ENCODE results near the gene SCN8A.
"Not testable (repeated sequence)": the region's sequence is repeated elsewhere in the genome, so short reads cannot be mapped to it uniquely, and the experiment has no call there.

SCN8A gene

GRCh38 chr12:51818566-51819300 is 227.7 kb downstream of the SCN8A start:
- DNase-seq = no peak

DNA sequence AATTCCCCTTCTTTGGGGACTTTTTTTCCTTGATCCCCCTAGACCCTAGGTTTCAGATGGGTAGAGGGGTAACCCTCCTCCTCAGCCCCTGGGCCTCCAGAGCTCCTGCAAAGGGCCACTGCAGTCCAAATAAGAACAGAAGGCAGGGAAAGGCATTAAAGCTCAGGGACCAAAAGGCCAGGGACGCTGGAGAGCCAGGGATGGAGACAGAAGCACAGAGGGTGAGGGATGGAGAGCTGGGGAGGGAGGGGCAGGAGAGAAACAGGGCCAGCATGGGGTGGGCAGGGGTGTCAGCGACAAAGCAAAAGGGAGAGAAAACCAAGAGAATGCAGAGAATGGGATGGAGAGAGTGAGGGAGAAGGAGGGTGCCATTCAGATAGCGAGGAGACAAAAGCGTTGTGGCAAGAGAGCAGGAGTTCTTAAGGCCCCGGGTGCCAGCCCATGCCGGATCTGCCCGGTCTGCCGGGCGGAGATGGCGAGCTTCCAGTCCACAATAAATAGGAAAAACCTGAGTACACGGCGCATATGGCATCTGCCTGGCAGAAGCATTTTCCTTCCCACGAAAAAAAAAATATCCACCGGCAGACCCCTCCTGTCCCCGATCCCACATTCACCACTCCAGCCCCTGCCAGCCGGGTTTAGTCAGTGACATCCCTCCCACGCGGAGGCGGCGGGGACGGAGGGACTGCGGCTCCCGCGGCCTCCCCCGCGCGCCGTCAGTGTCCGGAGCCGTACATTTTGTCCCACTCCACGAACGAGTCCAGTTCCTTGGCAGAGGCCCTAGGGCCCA is 228.9 kb downstream of the SCN8A start:
- no peak for DNase-seq

DNA sequence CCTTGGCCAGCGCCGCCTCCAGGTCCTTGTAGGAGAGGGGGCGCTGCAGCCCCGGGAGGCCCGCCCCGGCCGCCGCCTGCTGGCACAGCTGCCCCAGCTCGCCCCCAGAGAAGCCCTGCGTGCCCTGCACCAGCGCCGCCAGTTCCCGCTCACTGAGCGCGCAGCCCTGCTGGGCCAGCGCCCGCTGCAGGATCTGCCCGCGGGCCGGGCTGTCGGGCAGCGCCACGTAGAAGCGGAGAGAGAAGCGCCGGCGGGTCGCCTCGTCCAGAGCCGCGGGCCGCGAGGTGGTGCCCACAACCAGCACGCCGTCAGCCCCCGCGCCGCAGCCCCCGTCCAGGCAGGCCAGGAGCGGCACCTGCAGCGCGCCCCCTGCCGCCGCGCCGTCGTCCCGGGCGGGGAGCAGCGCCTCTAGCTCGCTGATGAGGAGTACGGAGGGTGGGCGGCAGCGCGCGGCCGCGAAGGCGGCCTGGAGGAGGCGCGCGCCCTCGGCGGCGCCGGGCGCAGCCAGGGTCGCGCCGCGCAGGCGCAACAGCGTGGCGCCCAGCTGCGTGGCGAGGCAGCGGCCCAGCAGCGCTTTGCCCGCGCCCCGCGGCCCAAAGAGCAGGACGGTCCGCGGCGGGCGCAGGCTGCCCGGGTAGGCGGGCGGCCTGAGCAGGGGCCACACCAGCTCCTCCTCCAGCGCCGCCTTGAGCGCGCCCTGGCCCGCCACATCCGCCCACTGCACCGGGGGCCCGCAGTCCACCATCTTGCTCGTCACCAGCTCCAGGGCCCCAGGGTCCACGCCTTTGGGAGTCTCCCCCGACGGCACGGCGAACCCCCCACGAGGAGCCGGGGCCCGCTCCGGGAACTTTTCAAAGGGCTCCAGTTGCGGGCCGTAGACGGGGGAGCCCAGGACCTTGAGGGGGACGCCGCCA is 229.8 kb downstream of the SCN8A start:
- peak; percentile 77 to 84 for DNase-seq

- no peak for DNase-seq
Measured at GRCh38 chr12:51821440-51822260, 230.6 kb downstream of the SCN8A start.

DNA sequence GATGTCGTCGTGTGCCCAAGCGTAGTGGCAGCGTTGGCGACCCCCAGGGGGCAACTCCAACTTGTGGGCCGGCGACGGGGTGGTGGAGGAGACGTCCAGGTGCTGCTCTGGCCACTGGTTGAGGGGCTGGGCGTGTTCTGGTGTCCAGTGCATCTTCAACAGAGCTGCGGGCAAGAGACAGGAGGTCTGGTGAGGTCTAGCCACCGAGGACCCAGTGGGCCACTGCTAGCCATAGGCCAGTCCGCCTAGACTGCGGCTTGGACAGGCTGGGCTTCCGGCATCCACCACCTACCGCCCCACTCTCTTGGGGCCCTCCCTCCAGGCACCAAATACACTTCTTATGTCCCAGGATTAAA is 231.2 kb downstream of the SCN8A start:
- no peak for DNase-seq

- DNase-seq = no peak
Measured at GRCh38 chr12:51822956-51823355, 231.9 kb downstream of the SCN8A start.

GRCh38 chr12:51823875-51824565 is 233.0 kb downstream of the SCN8A start:
- peak in 1 of 2 donors; percentile 58 for DNase-seq

DNA sequence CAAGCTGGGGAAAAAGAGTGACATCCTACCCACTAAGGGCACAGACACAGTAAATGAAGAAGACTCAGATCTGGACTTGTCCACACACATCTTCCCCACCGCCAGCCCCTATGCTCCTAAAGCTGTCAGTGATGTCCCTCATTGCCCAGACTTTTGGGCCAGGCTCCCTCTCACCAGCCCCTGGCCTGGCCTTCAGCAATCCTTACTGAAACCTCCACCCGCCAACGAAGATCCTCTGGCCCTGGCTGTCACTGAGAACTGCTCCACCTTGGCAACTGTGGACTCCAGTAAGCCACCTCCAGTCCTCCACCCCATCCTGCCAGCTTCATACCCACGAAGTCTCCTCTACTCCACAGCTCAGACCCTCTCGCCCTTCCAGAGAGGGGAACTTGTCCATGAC is 234.2 kb downstream of the SCN8A start:
- DNase-seq = no peak

- no peak for DNase-seq
Measured at GRCh38 chr12:51826881-51827280, 235.8 kb downstream of the SCN8A start.

DNA sequence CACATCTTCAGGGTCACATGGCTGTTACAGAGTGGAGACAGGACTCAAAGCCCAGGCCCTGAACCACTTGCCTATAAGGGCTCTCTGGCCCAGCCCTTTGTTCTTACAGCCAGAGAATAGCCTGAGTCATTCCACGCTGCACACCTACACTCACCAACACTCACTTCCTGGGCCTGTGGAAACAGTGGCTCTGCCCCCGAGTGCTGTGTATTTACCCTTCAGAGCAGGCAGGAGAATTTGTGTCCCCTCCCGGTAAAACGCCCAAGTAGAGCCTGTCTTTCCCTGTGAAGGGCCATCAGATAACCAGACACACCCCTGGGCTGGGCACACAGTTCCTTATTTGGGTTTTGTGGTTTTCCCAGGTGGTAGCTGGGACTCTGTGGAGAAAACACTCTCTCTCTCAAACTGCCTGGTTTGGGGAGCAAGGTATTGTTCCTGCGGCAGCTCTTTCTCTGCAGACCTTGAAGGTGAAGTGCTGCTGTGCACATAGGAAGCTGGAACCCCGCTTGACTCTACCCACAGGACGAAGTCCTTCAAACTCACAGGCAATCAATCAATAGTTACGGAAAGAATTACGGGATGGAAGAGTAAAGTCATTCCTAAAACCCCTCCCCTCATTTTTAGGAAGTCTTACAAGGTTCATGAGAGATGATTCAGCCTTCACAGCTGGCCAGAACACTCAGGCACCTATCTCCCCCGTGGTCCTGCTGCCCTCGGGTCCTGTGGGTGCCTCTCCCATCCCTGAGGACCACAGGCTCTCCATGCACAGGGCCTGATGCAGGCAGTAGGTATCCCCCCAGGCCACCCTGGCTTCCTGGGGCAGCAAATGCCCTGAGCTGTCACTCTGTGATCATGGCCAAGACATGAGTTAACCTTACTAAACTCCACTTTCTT is 237.1 kb downstream of the SCN8A start:
- DNase-seq = no peak

GRCh38 chr12:51829011-51829481 is 238.0 kb downstream of the SCN8A start:
- no peak for DNase-seq

DNA sequence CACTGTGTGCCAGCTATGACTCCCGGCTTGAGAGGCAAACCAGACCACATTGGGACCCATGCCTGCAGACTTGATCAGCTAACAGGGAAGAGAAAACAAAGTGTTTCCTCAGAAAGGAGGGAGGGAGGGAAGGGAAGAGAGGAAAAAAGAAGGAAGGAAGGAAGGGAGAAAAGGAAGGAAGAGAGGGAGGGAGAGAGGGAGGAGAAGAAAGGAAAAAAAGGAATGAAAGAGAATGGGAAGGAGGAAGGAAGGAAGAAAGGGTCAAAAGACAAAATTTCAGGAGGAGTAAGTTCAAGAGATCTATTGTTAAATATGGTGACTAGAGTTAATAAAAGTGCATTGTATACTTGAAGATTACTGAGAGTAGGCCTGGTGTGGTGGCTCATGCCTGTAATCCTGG is 238.6 kb downstream of the SCN8A start:
- DNase-seq = no peak

DNA sequence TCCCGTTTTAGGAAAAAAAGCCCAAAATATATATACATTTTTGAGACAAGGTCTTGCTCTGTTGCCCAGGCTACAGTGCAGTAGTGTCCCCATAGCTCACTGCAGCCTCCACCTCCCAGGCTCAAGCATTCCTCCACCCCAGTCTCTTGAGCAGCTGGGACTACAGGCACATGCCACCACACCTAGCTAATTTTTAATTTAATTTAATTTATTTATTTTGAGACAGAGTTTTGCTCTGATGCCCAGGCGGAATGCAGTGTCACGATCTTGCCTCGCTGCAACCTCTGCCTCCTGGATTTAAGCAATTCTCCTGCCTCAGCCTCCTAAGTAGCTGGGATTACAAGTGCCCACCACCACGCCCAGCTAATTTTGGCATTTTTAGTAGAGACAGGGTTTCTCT is 240.8 kb downstream of the SCN8A start:
- DNase-seq = not testable (repeated sequence)

GRCh38 chr12:51832354-51833107 is 241.5 kb downstream of the SCN8A start:
- no peak for DNase-seq

GRCh38 chr12:51833448-51834227 is 242.6 kb downstream of the SCN8A start:
- DNase-seq = no peak

DNA sequence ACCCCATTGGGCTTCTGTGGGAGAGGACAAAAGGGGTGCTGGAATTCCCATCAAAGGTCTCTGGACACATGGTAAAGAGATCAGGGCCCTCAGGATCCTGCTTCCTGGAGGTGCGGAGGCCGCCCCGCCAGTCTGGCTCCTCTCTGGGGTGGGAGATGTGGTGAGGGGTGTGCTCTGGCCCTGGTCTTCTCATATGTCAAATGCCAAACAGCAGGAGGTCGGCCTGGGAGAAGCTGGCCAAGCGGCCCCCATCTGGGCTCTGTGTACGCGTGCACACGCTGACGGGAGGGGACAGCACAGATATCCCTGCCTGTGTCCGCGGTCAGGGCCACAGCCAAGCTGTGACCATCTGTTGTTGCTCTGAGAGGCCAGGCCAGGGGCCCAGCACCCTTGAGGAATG is 243.4 kb downstream of the SCN8A start:
- no peak for DNase-seq

- DNase-seq = no peak
Measured at GRCh38 chr12:51836041-51836826, 245.2 kb downstream of the SCN8A start.

- DNase-seq = no peak
Measured at GRCh38 chr12:51836827-51837173, 245.8 kb downstream of the SCN8A start.

Measured in CD4-positive, alpha-beta T cell treated with Interferon alpha-2 for 1 hour (primary cell).